GM21723 (cell line): ENCODE measurements around the gene ZNF586.
"Not testable (repeated sequence)": the region's sequence is repeated elsewhere in the genome, so short reads cannot be mapped to it uniquely, and the experiment has no call there.

ENCODE experiments used
- ATAC-seq: cut with Tn5 transposase; IDR thresholded peaks from one replicate; pipeline ENCODE4 v1.9.1; 2021; ENCODE audit warnings: mild to moderate bottlenecking, moderate library complexity; ENCODE audit not compliant: unreplicated experiment

The ZNF586 gene

DNA sequence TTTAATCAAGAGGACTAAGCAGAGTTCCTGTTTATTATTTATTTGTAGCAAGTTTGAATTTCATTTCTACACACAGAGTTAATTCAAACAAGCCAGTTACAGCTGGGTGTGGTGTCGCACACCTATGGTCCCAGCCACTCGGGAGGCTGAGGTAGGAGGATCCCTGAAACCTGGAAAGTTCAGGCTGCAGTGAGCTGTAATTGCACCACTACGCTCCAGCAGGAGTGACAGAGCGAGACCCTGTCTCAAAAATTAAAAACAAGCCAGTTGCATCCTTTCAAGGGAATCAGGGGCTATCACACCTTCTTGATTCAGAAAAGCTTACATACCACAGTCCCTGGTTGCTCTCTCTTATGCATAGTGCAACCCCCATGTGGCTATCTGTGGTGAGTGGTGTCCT is 19.8 kb downstream of the ZNF586 start:
- no peak for ATAC-seq

DNA sequence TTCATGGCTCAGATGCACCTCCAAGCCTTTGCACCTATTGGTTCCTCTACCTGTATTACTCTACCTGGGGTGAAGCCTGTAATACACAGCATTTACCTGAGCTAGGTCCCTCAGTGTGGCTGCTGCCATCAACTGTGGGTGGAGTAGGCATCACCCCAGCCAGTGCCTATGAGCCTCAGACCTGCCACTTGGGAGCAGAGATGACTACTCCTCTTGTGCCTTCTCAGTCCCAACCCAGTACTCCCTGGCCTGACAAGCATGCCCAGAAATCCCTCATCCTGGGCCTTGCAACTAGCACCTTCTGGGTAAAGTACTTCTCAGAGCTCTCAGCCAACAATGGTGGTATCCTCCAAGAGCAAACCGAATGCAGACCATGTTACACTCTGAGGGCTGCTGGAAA is 27.1 kb downstream of the ZNF586 start:
- ATAC-seq, result not testable (repeated sequence)

DNA sequence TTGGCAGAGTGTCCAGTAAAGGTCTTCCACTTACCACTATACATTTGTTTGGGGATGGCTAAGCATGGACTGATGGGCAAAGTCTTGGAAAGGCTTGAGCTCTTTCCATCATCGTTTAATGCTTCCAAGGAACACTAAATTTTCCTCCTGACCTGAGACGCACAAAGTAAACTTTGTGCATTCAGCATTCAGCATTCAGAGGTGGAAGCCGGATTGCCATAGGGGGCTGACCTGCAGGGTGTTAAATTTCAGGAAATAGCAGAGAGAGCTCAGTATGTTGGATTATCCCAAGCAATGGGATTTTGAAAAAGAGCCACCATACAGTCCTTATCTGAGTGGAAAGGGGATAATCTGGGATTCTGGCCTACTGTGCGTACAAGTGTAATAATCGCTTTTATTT is 31.2 kb downstream of the ZNF586 start:
- no peak for ATAC-seq

DNA sequence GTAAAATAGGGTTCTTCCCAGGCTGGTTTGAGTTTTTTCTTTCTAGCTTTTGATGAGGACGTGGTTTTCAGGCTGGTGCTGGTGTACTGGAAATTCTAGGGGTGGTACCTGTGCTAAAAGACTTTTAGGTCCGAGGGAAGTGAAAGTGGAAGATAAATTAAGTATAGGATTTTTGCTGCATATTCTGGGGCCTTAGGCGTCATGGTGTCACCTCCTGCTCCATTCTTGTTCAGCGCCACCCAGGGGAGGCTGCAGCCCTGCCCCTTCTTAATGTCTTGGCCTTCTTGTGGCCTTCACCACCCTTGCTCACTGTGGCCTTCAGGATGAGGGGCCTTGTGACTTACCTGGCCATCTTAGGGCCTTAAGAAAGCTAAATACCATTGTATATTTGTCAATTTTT is 32.8 kb downstream of the ZNF586 start:
- ATAC-seq, result no peak

DNA sequence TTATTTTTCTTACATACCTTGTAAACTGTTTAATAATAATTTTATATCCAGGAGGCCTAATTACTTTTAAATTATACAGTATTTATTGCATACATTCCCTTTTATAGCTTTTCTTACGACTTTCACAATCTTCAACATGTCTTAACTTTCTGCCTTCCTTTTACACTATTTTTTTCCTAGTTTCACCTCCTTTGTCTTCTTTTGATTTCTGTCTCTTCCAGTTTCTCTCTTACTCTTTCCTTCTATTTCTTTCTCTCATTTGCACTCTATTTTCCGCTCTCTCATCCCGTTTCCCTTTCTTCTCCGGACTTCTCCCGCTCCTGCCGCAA is 33.8 kb downstream of the ZNF586 start:
- no peak for ATAC-seq

DNA sequence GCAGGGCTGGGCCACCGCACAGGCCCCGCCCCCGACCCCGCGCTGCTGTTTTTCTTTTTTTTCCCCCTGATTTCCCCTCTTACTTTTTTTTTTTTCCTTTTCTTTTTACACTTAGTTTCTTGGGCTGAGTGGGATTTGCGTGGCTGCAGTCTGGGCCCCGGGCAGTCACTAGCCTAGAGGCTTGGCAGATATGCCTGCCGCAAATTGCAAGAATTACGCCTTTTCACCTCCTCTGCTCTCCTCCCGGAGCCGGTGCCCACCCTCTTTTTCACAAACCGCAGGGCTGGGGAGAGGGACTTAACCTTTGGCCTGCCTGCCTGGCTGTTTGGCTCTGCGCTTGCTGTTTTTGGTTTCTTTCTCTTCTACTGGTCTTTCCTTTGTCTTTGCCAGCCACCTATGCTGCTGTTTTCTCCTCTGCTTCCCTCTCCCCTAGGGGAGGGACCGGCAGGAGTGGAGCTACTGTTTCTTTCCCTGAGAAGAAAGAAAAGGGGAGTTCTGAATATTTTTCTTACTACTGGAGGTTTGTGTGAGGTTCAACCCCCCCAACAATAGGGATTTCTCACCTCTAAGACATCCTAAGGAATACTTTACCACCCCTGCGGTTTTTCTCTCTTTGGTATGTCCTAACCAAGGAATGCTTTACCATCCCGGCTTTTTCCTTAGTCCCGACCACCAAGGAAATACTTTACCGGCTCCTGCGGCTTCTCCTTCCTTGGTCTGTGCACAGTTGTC is 34.3 kb downstream of the ZNF586 start:
- ATAC-seq, result no peak

DNA sequence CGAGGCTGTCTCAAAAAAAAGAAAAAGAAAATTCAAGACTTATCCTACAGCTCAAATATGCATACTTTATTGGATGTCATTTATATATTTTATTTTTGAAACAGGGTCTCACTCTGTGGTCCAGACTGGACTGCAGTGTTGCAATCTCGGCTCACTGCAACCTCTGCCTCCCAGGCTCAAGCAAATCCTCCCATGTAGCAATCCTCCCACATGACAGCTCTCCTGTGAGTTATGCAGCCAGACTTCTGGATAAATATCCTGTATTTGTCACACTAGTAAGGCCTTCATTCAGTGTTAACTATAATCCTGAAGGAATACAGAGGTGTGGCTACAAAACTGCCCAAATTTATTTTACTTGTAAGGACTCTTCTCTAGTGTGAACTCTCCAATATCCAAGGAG is 38.1 kb downstream of the ZNF586 start:
- no peak for ATAC-seq

DNA sequence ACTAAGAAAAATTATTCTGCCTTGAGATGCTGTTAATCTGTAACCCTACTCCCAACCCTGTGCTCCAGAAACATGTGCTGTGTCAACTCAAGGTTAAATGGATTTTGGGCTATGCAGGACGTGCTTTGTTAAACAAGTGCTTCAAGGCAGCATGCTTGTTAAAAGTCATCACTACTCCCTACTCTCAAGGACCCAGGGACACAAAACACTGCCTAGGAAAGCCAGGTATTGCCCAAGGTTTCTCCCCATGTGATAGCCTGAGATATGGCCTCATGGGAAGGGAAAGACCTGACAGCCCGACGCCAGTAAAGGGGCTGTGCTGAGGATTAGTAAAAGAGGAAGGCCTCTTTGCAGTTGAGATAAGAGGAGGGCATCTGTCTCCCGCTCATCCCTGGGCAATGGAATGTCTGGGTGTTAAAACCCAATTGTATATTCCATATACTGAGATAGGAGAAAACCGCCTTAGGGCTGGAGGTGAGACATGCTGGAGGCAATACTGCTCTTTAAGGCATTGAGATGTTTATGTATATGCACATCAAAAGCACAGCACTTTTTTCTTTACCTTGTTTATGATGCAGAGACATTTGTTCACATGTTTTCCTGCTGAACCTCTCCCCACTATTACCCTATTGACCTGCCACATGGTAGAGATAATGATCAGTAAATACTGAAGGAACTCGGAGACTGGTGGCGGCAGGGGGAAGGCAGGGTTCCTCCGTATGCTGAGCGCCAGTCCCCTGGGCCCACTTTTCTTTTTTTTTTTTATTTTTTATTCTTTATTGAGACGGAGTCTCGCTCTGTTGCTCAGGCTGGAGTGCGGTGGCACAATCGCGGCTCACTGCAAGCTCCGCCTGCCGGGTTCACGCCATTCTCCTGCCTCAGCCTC is 41.2 kb downstream of the ZNF586 start:
- not testable (repeated sequence) for ATAC-seq

DNA sequence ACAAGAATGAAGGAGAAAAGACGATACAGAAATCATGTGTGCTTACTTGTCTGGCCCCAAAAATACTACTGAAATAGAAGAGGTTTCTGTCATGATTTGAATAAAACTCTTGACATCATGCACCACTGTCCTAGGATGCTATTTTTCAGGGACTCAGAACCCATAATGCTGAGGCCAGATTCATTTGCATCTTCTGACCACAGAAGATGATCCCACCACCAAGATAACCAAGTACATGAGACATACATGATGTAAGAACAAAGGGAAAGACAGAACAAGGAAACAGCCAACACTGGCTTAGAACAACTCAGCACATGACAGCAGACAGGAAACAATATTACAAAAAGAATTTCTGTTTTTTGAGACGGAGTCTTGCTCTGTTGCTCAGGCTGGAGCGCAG is 42.8 kb downstream of the ZNF586 start:
- peak; percentile 43 for ATAC-seq

DNA sequence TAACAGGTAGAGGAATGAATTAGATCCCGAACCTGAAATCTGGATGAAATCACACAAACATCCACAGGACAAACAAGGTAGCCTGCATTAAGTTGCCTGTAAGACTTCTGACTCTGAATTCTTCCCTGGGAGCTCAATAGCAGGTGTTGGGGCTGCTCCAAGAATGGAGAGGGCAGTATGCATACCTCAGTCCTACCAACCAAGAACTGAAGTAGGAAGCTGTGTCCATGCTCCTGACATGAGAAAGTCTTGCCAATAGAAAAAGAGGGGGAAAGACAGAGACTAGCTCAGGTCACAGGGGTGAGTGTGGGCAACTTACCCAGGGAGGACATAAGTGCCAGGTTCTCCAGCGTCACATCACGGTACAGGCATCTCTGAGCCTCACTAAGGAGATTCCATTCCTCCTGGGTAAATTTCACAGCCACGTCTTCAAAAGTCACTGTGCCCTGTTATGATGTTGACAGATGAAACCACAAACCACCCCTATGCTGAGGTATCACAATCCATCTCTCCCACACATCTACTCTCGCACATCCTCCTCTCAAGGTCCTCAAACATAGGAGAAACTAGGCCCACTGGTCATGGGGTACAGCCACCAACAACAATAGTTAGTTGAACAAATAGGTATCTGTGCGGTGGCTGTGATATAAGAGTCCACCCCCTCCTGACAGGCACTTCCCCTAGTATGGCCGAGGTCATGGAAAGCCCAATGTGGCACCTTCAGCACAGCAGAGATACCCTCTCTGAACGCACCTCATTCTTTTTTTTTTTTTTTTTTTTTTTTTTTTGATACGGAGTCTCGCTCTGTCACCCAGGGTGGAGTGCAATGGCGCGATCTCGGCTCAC is 43.7 kb downstream of the ZNF586 start:
- not testable (repeated sequence) for ATAC-seq

DNA sequence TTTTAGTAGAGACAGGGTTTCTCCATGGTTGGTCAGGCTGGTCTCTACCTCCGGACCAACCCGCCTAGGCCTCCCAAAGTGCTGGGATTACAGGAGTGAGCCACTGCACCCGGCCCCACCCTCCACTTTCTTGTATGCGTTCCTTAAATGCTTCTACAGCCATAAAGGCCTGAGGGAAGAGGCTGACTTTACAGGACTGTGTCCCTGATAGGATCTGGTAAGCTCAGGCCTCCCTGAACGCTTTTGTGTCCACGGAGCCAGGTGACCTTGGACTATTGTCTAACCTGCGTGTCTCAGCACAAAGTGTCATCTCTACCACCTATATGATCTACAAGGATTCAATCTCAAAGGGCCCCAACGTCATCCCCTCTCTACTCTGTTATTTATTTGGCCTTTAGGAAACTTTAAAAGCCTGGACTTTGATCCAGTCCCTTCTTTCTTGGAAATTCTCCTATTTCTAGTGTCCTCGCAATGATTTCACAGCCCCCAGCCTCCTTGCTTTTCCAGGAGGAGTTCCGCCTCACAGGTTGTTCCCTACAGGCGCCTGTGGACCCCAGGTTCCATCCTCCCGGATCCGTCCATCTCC is 44.5 kb downstream of the ZNF586 start:
- no peak for ATAC-seq

DNA sequence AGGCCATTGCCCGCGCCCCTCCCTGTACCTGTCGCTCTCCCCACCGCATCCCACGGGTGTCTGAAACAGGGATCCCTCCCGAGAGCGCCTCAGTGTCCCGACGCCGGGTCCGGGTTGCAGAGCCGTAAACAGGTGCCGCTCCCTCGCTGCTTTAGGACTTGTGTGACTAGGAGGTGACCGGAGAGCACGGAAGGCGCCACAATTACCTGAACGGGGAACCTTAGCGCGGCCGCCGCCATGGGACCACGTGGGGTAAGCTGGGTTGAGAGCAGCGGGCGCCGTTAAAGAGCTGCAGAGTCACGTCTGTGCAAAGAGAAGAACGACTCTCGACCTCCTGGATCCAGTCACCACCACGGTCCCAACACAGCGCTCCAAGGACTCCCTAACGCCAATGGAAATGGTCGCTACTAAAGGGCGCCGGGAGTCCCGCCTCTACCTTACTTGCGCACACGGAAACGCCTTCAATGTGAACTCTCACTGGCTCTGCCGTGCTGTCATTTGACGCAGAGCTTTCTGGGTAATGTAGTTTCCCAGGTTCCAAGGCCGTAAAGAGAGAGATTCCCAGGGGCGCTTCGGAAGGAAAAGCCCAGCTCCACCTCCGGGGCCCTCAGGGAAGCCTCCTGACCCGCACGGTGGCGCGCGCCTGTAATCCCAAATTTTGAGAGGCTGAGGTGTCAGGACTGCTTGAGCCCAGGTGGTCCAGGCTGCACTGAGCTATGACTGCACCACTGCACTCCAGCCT is 45.2 kb downstream of the ZNF586 start, which contains the start of gene ZNF552:
TSS of gene ZNF552 (minus strand) at position 409 of the 742 bp plus-strand sequence. CDS start at position 239, 170 bp downstream.
- peak; percentile 63 for ATAC-seq

DNA sequence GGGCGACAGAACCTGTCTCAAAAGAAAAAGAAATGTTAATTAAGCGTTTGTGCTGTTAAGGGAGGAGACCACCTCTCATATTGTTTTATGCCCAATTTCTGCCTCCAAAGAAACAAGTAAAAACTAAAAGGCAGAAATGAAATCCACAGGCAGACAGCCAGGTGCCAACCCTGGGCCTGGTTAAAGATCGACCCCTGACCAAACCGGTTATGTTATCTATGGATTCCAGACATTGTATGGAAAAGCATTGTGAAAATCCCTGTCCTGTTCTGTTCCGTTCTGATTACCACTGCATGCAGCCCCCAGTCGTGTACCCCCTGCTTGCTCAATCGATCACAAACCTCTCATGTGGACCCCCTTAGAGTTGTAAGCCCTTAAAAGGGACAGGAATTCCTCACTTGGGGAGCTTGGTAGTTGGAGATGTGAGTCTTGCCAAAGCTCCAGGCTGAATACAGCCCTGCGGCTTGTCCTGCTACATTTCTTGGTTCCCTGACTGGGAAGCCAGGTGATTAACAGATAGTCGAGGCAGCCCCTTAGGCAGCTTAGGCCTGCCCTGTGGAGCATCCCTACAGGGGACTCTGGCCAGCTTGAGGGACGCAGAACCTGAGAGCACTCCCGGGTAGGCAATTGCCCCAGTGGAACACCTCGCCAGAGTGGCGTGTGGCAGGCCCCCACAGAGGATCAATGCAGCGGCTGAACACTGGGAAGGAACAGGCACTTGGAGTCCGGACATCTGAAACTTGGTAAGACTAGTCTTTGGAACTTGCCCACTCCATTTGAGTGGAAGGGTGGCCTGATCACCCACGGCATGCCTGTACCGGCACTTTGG is 46.0 kb downstream of the ZNF586 start:
- no peak for ATAC-seq

DNA sequence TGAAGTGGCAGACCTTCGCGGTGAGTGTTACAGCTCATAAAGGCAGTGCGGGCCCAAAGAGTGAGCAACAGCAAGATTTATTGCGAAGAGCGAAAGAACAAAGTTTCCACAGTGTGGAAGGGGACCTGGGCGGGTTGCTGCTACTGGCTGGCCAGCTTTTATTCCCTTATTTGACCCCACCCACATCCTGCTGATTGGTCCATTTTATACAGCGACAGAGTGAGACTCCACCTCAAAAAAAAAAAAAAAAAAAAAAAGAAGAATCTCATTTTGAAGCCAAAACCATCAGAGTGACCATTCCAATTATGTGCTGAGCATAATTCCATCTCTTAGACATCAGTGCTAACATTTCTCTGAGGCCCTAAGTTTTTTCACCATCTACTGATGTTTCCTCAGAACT is 47.2 kb downstream of the ZNF586 start:
- ATAC-seq, result no peak

DNA sequence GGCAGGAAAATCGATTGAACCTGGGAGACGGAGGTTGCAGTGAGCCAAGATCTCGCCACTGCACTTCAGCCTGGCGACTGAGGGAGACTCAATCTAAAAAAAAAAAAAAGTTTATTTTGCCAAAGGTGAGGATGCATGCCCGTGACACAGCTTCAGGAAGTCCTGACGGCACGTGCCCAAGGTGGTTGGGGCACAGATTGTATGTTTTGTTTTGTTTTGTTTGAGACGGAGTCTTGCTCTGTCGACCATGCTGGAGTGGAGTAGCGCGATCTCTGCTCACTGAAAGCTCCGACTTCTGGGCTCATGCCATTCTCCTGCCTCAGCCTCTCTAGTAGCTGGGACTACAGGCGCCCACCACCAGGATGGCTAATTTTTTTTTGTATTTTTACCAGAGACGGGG is 48.5 kb downstream of the ZNF586 start:
- ATAC-seq, result no peak

DNA sequence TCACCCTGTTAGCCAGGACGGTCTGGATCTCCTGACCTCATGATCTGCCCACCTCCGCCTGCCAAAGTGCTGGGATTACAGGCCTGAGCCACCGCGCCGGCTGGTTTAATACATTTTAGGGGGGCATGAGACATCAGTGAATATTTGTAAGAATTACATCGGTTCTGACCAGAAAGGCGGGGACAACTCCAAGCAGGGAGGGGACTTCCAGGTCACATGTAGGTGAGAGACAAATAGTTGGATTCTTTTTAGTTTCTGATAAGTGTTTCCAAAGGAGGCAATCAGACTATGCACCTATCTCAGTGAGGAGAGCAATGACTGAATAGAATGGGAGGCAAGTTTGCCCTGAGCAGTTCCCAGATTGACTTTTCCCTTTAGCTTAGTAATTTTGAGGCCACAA is 48.9 kb downstream of the ZNF586 start:
- ATAC-seq, result no peak

DNA sequence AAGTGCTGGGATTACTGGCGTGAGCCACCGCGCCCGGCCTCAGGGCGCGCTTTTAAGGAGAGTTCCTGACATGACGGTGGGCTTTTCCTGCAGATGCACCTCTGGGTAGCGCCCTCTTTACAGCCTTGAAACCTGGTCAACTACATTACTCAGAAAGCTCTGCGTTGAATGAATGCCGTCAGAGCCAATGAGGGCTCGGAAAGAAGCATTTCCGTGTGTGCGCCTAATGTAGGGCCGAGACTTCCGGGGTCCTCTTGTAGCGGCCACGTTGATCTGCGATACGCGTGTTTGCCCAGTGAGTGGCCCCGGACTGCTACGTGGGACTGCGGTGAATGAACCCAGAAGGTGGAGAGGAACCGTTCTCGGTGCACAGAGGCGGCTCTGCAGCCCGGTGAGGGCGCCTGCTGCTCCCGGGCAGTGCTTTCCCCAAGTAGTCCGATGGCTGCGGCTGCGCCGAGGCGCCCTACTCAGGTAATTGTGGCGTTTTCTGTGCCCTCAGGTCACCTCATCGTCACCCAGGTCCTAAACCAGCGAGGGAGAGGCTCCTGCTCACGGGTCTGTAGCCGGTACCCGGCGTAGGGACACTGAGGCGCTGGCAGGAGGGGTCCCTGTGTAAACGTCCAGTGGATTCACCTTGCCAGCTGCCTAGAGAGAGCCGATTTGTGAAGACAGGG is 50.1 kb downstream of the ZNF586 start:
- peak; percentile 84 for ATAC-seq

DNA sequence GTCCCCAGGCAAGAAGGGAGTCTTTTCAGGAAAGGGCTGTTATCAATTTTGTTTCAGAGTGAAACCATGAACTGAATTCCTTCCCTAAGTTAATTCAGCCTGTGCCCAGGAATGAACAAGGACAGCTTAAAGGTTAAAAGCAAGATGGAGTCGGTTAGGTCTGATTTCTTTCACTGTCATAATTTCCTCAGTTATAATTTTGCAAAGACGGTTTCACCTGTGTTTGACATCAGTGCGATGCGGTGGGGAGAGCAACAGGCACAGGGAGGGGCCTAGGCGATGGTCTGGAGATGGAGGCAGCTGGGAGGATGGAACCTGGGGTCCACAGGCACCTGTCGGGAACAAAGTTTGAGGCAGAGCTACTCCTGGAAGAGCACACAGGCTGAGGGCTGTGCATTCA is 51.1 kb downstream of the ZNF586 start:
- no peak for ATAC-seq

DNA sequence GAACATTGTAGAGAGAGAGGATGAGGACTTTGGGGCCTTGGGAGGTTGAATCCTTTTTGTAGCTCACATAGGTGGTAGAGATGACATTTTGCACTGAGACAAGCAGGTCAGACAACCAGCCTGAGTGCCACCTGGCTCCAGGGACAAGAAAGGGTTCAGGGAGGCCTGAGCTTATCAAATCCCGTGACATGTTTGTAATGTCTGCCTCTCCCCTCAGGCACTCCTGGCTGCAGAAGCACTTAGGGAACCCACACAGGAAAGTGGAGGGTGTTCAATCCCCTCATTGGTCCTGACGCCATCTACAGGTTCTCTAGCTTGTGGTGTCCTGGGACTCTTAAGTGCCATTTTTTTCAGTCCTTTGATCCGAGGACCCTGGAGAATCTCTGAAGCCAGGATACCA is 51.6 kb downstream of the ZNF586 start:
- not testable (repeated sequence) for ATAC-seq
